Occipital lobe (tissue), 2 donors: ENCODE data around the gene TYW3. TPM values are rescaled to one million over a fixed set of nuclear protein-coding genes. Genes with fewer than 3 reads are reported as not detected.

Source experiments
- DNase-seq: peaks from one replicate; lab custom pipeline; 2025; lab: John Stamatoyannopoulos, UW
- total RNA-seq: library from RNA; depleted of rRNA; stranded (reverse); fragments of >200 nt; gene quantifications from one replicate; pipeline ENCODE4 v1.2.3, GENCODE V29; 2014

TYW3 gene
- 6.6 TPM for total RNA-seq

GRCh38 chr1:74732960-74733603 lies at the start of gene TYW3, which contains the start of gene CRYZ:
Gene TYW3 (plus strand): TSS chr1:74733152. CDS start chr1:74733245, 93 bp downstream.
Gene CRYZ (minus strand): TSS chr1:74733050. CDS start chr1:74724821, 8,229 bp downstream.
- DNase-seq = peak; percentile 89

GRCh38 chr1:74683656-74684055 lies 49.3 kb upstream of the TYW3 start:
- no peak for DNase-seq

- DNase-seq = no peak
Measured at GRCh38 chr1:74684301-74684700, 48.7 kb upstream of the TYW3 start.

- no peak for DNase-seq
Measured at GRCh38 chr1:74686928-74687327, 46.0 kb upstream of the TYW3 start.

DNA sequence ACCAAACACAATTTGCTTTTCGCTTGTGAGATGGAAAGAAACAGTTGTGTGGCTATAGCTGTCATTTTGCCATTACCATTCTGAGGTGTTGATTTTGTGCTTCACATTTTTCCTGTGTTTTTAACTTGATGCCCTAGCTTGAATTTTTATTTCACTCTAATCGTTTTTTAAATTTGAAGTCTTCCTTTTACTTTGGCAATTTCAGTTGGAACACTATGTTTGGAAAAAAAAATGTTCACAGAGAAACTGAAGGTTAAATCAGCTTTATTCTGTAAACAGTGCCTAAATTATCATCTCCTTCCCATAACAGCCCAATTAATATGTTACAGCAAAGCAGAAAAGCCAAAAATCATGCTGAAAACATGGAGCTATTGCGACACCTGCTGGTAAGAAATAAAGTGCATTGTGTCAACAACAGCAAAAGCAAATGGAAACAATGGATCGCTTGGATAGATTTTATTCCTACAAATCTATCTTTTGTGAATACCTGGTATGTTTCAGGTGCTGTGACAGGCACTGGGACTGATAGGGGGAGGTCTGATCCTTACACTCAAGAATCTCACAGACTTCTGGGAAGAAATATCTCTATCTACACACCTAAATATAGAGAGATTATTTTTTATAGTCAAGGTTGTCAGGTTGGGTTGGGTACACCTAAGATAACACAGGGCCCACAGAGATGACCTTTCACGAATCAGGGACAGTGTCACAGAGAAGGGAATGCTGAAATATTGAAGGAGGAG lies 43.2 kb upstream of the TYW3 start:
- peak; percentile 15 for DNase-seq

- DNase-seq = no peak
Measured at GRCh38 chr1:74690364-74690696, 42.6 kb upstream of the TYW3 start.

DNA sequence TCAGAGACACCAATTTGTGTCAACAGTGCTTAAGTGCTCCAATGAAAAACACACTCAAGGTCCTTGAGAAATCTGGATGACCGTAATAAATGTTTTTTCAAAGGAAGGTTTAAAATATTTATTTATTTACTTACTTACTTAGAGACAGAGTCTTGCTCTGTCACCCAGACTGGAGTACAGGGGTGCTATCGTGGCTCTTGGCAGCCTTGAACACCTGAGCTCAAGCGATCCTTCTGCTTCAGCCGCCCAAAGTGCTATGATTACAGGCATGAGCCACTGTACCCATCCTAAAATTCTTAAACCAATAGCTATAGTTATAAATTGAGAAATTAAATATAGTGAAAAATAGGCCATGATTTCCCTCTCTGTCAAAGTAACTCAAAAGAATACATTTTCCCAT lies 42.0 kb upstream of the TYW3 start:
- no peak for DNase-seq

DNA sequence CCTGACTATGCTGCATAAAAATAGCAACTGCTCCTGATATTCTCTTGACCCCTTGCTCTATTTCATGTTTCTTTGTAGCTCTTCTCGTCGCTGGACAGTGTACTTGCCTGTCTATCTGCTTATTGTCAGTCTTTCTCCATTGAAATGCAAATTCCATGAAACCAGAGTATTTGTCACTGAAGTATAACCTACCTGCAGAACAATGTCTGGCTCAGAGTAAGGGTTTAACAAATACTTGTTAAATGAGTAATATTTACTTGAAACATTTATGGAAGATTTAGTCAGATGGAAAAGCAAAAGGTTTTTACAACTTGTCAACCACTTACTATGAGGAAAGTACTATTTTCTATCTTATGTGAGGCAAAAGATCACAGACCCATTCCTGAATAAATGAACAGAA lies 39.5 kb upstream of the TYW3 start:
- no peak for DNase-seq

GRCh38 chr1:74697832-74698231 lies 35.1 kb upstream of the TYW3 start:
- no peak for DNase-seq

GRCh38 chr1:74699331-74699730 lies 33.6 kb upstream of the TYW3 start:
- no peak for DNase-seq

DNA sequence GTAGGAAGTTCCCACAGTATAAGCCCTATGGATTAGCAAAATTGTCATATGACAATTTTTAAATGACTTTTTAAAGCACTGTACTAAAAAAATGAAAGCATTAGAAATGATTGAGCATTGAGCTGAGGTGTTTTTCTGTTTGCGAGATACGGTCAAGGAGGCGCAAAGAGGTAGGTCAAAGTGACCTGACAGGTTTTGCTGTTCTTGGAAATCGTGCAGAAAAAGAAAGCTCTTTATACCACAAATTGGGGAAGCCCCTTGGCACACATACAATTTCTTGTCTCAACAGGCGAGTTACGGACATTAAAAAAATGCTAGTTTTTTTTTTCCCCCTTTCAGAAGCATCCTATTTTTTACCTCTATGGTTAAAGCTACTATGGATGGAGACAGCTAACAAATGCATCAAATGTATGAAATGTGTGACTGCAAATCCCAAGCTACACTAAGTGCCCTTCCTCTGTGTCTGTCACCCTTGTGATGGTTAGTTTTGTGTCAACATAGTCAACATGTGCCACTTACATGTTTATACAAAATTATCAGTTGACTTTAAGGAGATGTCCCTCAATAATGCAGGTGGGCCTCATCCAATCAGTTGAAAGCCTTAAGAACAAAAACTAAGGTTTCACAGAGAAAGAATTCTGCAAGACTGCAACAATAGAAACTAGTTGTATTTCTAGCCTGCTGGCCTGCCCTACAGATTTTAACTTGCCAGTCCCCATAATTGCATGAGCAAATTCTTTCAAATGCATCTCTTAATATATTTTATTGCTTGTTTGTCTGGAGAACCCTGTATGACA lies 29.4 kb upstream of the TYW3 start:
- no peak for DNase-seq

DNA sequence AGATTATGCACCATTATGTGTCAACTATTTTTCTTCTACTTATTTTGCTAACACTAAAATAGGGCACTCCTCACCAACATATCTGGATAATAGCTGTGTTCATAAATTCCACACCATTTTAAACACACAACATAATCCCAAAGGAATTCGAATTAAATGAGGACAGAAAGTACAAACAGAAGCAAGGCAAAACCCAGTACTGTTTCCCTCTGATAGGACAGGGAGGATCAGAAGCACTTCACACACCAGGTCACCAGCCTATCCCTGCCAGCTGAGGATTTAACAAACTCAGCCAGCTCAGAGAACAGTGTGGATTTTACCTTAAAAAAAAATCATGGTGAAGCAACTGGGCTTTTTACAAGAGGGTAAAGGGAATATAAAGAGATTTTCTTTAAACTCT lies 20.1 kb upstream of the TYW3 start:
- DNase-seq = no peak

DNA sequence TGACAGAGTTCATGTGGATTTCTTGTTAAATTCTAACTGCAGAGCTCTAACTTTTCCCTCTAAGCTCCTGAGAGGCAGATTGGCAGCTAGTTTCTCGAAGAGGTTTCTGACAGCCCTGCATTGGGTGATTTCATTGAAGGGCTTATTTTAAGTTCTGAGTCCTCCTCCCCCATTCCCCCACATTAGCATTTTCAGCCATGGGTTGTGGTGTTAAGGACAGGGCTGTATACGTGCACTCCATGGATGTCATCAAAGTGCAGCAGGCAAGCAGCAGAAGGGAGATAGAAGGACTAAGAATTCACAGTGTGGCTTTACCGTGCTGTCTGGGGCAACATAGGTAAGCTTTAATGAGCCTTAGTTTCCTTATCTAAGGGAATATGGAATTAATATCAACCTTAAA lies 19.1 kb upstream of the TYW3 start:
- DNase-seq = no peak

GRCh38 chr1:74714429-74715235 lies 18.3 kb upstream of the TYW3 start:
- no peak for DNase-seq

DNA sequence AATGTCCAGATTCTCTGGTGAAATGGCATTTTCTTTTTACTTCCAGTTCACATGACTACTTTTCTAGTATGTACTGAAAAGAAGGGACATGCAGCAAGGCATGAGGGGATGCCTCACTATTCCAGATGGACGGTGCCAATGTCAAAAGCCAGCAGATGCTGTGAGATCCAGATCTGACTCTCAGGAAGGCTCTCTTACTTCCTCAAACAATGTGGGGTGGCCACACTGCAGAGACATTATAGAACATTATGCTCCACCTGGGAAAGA lies 17.8 kb upstream of the TYW3 start:
- no peak for DNase-seq

DNA sequence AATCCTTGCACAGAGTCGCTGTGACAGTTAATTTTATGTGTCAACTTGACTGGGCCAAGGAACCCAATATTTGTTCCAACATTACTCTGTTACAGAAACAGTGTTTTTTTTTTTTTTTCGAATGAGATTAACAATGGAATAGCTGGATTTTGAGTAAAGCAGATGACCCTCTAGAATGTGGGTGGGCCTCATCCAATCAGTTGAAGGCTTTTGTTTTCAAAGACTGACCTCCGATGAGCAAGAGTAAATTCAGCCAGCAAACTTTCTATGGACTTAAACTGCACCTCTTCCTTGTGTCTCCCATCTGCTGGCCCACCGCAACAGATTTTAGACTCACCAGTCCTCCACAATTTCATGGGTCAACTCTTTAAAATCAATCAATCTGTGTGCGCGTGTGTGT lies 17.1 kb upstream of the TYW3 start:
- no peak for DNase-seq

DNA sequence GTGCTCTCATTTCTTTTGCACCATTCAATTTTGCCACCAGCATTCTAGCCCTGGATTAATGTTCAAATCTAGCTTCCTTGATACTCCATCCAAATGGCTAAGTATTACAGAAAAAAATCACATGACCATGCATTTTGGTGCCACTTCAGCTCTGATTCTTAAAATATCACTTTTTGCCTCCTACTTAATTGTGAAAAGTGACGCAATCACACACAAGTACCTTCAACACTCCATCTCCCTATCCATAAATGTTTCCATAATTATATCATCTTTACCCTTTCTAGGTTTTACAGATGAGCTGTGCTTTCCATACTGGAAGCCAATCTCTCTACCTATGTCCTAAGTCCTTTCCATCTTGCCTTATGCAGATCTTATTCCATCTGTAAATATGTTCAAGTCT lies 16.1 kb upstream of the TYW3 start:
- no peak for DNase-seq

DNA sequence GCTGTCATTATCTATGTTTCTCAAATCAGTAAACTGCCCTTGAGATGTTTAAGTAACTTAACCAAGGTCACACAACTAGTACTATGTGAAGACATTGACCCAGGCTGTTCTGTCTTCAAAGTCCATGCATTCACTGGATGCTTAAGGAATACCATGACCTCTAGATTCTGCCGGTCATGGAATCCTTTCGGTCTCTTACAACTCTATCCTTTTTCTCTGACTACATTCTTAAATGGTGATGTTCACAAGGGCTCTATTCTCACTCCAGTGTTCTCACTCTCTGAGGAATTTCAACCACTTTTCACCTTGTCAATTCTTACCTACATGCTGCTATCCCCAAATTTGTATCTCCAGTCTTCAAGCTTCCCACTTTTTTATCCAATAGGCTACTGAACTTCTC lies 15.3 kb upstream of the TYW3 start:
- no peak for DNase-seq

DNA sequence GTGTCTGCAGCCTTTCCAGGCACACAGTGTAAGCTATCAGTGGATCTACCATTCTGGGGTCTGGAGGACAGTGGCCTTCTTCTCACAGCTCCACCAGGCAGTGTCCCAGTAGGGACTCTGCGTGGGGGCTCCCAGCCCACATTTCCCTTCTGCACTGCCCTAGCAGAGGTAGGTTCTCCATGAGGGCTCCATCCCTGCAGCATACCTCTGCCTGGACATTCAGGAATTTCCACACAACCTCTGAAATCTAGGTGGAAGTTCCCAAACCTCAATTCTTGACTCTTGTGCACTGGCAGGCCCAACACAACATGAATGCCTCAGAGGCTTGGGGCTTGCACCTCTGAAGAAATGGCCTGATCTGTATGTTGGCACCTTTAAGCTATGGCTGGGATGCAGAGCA lies 6.9 kb upstream of the TYW3 start:
- DNase-seq = no peak

- no peak for DNase-seq
Measured at GRCh38 chr1:74728736-74729135, 4.2 kb upstream of the TYW3 start.

DNA sequence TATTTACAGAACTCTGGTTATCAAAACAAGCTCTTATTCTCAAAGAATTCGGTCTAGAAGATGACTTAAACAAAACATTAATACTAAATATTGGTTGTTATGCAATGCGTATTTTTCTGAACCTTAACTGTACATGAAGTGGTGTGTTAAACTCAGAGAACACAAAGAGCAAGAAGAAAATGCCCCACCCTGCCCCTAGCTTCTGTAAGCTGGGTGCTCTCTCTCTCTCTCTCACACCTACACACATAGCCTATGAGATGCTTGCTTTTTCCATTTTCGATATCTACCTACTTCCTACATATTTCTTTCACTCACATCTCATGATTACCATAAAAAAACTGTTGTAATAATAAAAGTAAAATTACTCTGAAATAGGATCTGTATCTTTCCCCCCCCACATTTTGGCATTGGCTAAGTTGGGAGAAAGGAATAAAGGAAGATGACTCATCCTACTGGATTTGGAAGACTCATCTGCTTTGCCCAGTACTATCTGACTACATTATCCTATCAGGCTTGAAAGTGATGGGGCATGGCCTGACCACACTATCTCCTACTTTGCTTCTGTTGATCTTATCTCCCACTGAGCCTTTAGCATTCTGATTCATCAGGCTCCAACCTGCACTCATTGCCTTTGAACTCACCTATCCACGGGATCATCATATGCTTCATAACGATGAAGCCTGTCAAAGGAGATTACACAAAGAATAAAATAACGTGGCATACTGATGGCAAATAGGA lies 3.0 kb upstream of the TYW3 start:
- DNase-seq = no peak
